Motor neuron (in vitro differentiated cells): Measurements from ENCODE around the gene JMJD8. TPM values are rescaled to one million over a fixed set of nuclear protein-coding genes. Genes with fewer than 3 reads are reported as not detected.

Experiments
- total RNA-seq, 8 experiments: library from RNA; unstranded; fragments of 300-600 nt; gene quantifications; 2 replicates each; pipeline versions ENCODE4 v1.2.3 to v1.2.4, GENCODE V29; 2022

The JMJD8 gene
- total RNA-seq, 8 experiments from 2014 or later: 18.1 to 56.4 (median 33.2) TPM

Other genes starting within 250 kb of the JMJD8 start
- gene CAPN15, start 156.6 kb downstream of the JMJD8 start, total RNA-seq: 10 to 100 TPM in 4 of 8 experiments, 1 to 10 TPM in 4; 7.1 to 46.4 (median 12.7) TPM
- gene PRR35, start 123.9 kb downstream of the JMJD8 start, total RNA-seq: under 1 TPM in 5 of 8 experiments, not detected in 3; 0.05 to 0.85 (median 0.24) TPM
- 1 to 10 TPM in 5 of 8 experiments, under 1 TPM in 3; 0.33 to 2.2 (median 1.0) TPM for gene NHLRC4, start 117.3 kb downstream of the JMJD8 start, total RNA-seq
- gene PIGQ, start 114.4 kb downstream of the JMJD8 start, total RNA-seq: 10 to 100 TPM; 17.0 to 56.1 (median 26.0) TPM
- gene RAB40C, start 94.3 kb downstream of the JMJD8 start, total RNA-seq: 10 to 100 TPM in 7 of 8 experiments, 1 to 10 TPM in 1; 9.3 to 23.8 (median 17.1) TPM
- gene WFIKKN1, start 53.3 kb downstream of the JMJD8 start, total RNA-seq: 1 to 10 TPM in 2 of 8 experiments, under 1 TPM in 6; 0.14 to 9.0 (median 0.54) TPM
- 10 to 100 TPM; 52.5 to 97.9 (median 66.7) TPM for gene METTL26, start 48.0 kb downstream of the JMJD8 start, total RNA-seq
- gene MCRIP2, start 42.5 kb downstream of the JMJD8 start, total RNA-seq: 10 to 100 TPM; 10.3 to 58.8 (median 31.3) TPM
- 10 to 100 TPM in 7 of 8 experiments, 1 to 10 TPM in 1; 8.0 to 62.4 (median 16.4) TPM for gene WDR90, start 35.0 kb downstream of the JMJD8 start, total RNA-seq
- 100 to 1,000 TPM in 2 of 8 experiments, 10 to 100 TPM in 6; 30.6 to 119 (median 51.7) TPM for gene RHOT2, start 16.2 kb downstream of the JMJD8 start, total RNA-seq
- 1 to 10 TPM; 1.0 to 8.5 (median 3.3) TPM for gene RHBDL1, start 8.7 kb downstream of the JMJD8 start, total RNA-seq
- gene STUB1, start 3.9 kb downstream of the JMJD8 start, total RNA-seq: 100 to 1,000 TPM in 3 of 8 experiments, 10 to 100 TPM in 5; 39.9 to 144 (median 79.4) TPM
- gene WDR24, start 6.1 kb upstream of the JMJD8 start, total RNA-seq: 10 to 100 TPM in 4 of 8 experiments, 1 to 10 TPM in 4; 6.0 to 18.9 (median 11.5) TPM
- gene FBXL16, start 21.5 kb upstream of the JMJD8 start, total RNA-seq: 10 to 100 TPM in 3 of 8 experiments, 1 to 10 TPM in 2, under 1 TPM in 3; 0.31 to 13.5 (median 6.3) TPM
- 100 to 1,000 TPM in 2 of 8 experiments, 10 to 100 TPM in 6; 10.1 to 402 (median 34.9) TPM for gene METRN, start 30.8 kb upstream of the JMJD8 start, total RNA-seq
- gene ANTKMT, start 36.8 kb upstream of the JMJD8 start, total RNA-seq: 10 to 100 TPM; 21.6 to 30.5 (median 24.5) TPM
- gene CCDC78, start 42.1 kb upstream of the JMJD8 start, total RNA-seq: 10 to 100 TPM in 1 of 8 experiments, 1 to 10 TPM in 7; 2.7 to 26.1 (median 4.6) TPM
- gene HAGHL, start 42.8 kb upstream of the JMJD8 start, total RNA-seq: 10 to 100 TPM in 6 of 8 experiments, 1 to 10 TPM in 2; 6.6 to 36.6 (median 14.2) TPM
- 10 to 100 TPM; 15.0 to 30.5 (median 24.9) TPM for gene CIAO3, start 56.7 kb upstream of the JMJD8 start, total RNA-seq
- under 1 TPM in 3 of 8 experiments, not detected in 5; 0.23 to 0.63 (median 0.43) TPM for gene MSLN, start 76.4 kb upstream of the JMJD8 start, total RNA-seq
- gene RPUSD1, start 104.0 kb upstream of the JMJD8 start, total RNA-seq: 10 to 100 TPM in 7 of 8 experiments, 1 to 10 TPM in 1; 8.7 to 32.7 (median 15.8) TPM
- 10 to 100 TPM in 6 of 8 experiments, 1 to 10 TPM in 2; 2.5 to 41.5 (median 12.4) TPM for gene CHTF18, start 104.3 kb upstream of the JMJD8 start, total RNA-seq
- 1 to 10 TPM in 2 of 8 experiments, under 1 TPM in 3, not detected in 3; 0.56 to 2.8 (median 0.85) TPM for gene GNG13, start 116.4 kb upstream of the JMJD8 start, total RNA-seq